ENCODE results near the gene ZFYVE9.
"Not testable (repeated sequence)": the region's sequence is repeated elsewhere in the genome, so short reads cannot be mapped to it uniquely, and the experiment has no call there.

Gene ZFYVE9

DNA sequence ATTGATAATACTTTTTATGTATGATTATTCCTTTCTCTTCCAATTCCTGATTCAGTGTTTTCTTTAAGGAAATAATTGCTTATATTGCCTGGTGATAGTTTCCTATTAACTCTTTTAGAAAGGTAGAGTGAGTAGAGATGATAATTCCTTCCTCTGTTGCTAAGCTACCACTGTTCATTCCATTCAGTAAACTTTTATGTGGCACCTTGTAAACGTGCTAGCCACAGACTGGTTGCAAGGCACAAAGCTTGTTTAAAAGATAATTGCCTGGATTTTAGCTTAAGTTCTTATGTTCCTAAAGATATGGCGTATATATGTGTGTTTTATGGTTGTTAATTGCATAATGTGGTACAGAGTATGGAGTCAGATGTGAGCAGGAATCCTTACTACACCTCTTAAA is 3.2 kb downstream of the ZFYVE9 start:
- no peak for TF ChIP-seq FOXK2 (IDR thresholded peaks at IDR 0.05)
- TF ChIP-seq HDGF (IDR thresholded peaks at IDR 0.05; ENCODE audit: borderline replicate concordance): no peak
- TF ChIP-seq BHLHE40 (IDR thresholded peaks at IDR 0.05; ENCODE audit: borderline replicate concordance): no peak
- no peak for TF ChIP-seq FOXM1 (IDR thresholded peaks at IDR 0.05; ENCODE audit: borderline replicate concordance)
- TF ChIP-seq, protein P1, sequence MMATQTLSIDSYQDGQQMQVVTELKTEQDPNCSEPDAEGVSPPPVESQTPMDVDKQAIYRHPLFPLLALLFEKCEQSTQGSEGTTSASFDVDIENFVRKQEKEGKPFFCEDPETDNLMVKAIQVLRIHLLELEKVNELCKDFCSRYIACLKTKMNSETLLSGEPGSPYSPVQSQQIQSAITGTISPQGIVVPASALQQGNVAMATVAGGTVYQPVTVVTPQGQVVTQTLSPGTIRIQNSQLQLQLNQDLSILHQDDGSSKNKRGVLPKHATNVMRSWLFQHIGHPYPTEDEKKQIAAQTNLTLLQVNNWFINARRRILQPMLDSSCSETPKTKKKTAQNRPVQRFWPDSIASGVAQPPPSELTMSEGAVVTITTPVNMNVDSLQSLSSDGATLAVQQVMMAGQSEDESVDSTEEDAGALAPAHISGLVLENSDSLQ (IDR thresholded peaks at IDR 0.05): no peak
- TF ChIP-seq FOXA1 (IDR thresholded peaks at IDR 0.05): no peak
- TF ChIP-seq ELF4 (IDR thresholded peaks at IDR 0.05): no peak
- no peak for DNase-seq (ENCODE audit: extremely low spot score)
- CTCF ChIA-PET: no interaction called here
- POLR2A ChIA-PET: no interaction called here

- POLR2A ChIA-PET; CTCF ChIA-PET; DNase-seq (ENCODE audit: extremely low spot score): not testable (repeated sequence)
Measured at GRCh38 chr1:52150445-52150844, 8.6 kb downstream of the ZFYVE9 start.

GRCh38 chr1:52150946-52151345 is 9.1 kb downstream of the ZFYVE9 start:
- ChIA-PET CTCF (interaction anchor here (0.7 kb wide), 1 partner anchor 40 kb away, joined by 3 read pairs; no protein-coding TSS in a partner anchor), POLR2A (interaction anchor here (0.7 to 1.0 kb wide), 2 partner anchors 8 to 37 kb away, joined by 3 read pairs; no protein-coding TSS in a partner anchor)
- no peak for TF ChIP-seq ARNT (IDR thresholded peaks at IDR 0.05)
- TF ChIP-seq, protein P1 (IDR thresholded peaks at IDR 0.05): no peak
- TF ChIP-seq SUZ12 (IDR thresholded peaks at IDR 0.05): no peak
- no peak for TF ChIP-seq SP1 (IDR thresholded peaks at IDR 0.05)
- TF ChIP-seq NFRKB (IDR thresholded peaks at IDR 0.05): no peak
- TF ChIP-seq ELF4 (IDR thresholded peaks at IDR 0.05): no peak
- TF ChIP-seq FOXK2 (IDR thresholded peaks at IDR 0.05): no peak
- no peak for TF ChIP-seq TARDBP (IDR thresholded peaks at IDR 0.05)
- TF ChIP-seq FOXA1 (IDR thresholded peaks at IDR 0.05): no peak
- DNase-seq (ENCODE audit: extremely low spot score): no peak

- ChIA-PET CTCF (no interaction called here), POLR2A (interaction anchor here (0.6 kb wide), 1 partner anchor 108 kb away, joined by 3 read pairs; no protein-coding TSS in a partner anchor)
- no peak for DNase-seq (ENCODE audit: extremely low spot score)
- TF ChIP-seq FOXA1 (IDR thresholded peaks at IDR 0.05): no peak
- TF ChIP-seq TARDBP (IDR thresholded peaks at IDR 0.05): no peak
- TF ChIP-seq ELF4 (IDR thresholded peaks at IDR 0.05): no peak
- no peak for TF ChIP-seq CTBP1 (IDR thresholded peaks at IDR 0.05; ENCODE audit: borderline replicate concordance)
- TF ChIP-seq, protein P1 (IDR thresholded peaks at IDR 0.05): no peak
- no peak for TF ChIP-seq SUZ12 (IDR thresholded peaks at IDR 0.05)
- TF ChIP-seq ARNT (IDR thresholded peaks at IDR 0.05): no peak
- TF ChIP-seq ZNF384 (IDR thresholded peaks at IDR 0.05): no peak
- no peak for TF ChIP-seq L3MBTL2 (conservative IDR thresholded peaks at IDR 0.05)
Measured at GRCh38 chr1:52152572-52152971, 10.7 kb downstream of the ZFYVE9 start.

- TF ChIP-seq ZNF384 (IDR thresholded peaks at IDR 0.05) (no peak), TARDBP (IDR thresholded peaks at IDR 0.05) (no peak), HDGF (IDR thresholded peaks at IDR 0.05; ENCODE audit: borderline replicate concordance) (no peak), SUZ12 (IDR thresholded peaks at IDR 0.05) (no peak), L3MBTL2 (conservative IDR thresholded peaks at IDR 0.05) (no peak)
- ChIA-PET POLR2A (no interaction called here), CTCF (no interaction called here)
- DNase-seq (ENCODE audit: extremely low spot score): no peak
Measured at GRCh38 chr1:52153010-52153409, 11.1 kb downstream of the ZFYVE9 start.

- ChIA-PET CTCF (interaction anchor here (0.7 kb wide), 1 partner anchor 37 kb away, joined by 3 read pairs; no protein-coding TSS in a partner anchor), POLR2A (interaction anchor here (0.6 kb wide), 1 partner anchor 200 kb away, joined by 3 read pairs; no protein-coding TSS in a partner anchor)
- TF ChIP-seq FOXM1 (IDR thresholded peaks at IDR 0.05; ENCODE audit: borderline replicate concordance): no peak
- no peak for TF ChIP-seq SP1 (IDR thresholded peaks at IDR 0.05)
- TF ChIP-seq ZNF384 (IDR thresholded peaks at IDR 0.05): no peak
- no peak for TF ChIP-seq CTBP1 (IDR thresholded peaks at IDR 0.05; ENCODE audit: borderline replicate concordance)
- no peak for TF ChIP-seq ARNT (IDR thresholded peaks at IDR 0.05)
- TF ChIP-seq FOXK2 (IDR thresholded peaks at IDR 0.05): no peak
- no peak for TF ChIP-seq ELF4 (IDR thresholded peaks at IDR 0.05)
- no peak for TF ChIP-seq NFRKB (IDR thresholded peaks at IDR 0.05)
- TF ChIP-seq BHLHE40 (IDR thresholded peaks at IDR 0.05; ENCODE audit: borderline replicate concordance): no peak
- no peak for TF ChIP-seq FOXA1 (IDR thresholded peaks at IDR 0.05)
- TF ChIP-seq, protein P1 (IDR thresholded peaks at IDR 0.05): no peak
- no peak for TF ChIP-seq HDGF (IDR thresholded peaks at IDR 0.05; ENCODE audit: borderline replicate concordance)
- no peak for TF ChIP-seq LEF1 (IDR thresholded peaks at IDR 0.05; ENCODE audit: borderline replicate concordance)
- no peak for TF ChIP-seq TARDBP (IDR thresholded peaks at IDR 0.05)
- no peak for TF ChIP-seq L3MBTL2 (conservative IDR thresholded peaks at IDR 0.05)
- no peak for TF ChIP-seq SUZ12 (IDR thresholded peaks at IDR 0.05)
- no peak for DNase-seq (ENCODE audit: extremely low spot score)
Measured at GRCh38 chr1:52153898-52154297, 12.0 kb downstream of the ZFYVE9 start.

DNA sequence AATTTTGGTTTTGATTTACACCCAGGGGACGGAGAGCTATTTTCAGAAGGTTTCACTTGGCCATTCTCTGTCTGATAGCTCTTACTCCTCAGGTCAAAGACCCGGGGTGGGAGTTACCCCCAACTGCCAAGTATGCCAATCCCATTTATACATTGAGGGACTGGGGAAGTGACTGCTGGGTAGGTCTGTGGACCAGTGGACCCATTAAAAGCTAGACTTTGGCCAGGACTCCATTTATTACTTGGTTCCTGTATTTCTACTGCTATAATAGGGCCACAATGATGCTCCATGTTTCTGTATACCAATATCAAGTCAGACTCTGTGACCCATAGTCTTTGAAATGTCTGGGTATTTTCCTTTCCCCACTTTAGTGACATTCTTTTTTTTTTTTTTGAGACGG is 14.6 kb downstream of the ZFYVE9 start:
- POLR2A ChIA-PET: no interaction called here
- no peak for TF ChIP-seq NFRKB (IDR thresholded peaks at IDR 0.05)
- TF ChIP-seq HDGF (IDR thresholded peaks at IDR 0.05; ENCODE audit: borderline replicate concordance): no peak
- TF ChIP-seq, protein P1 (IDR thresholded peaks at IDR 0.05): no peak
- no peak for TF ChIP-seq BHLHE40 (IDR thresholded peaks at IDR 0.05; ENCODE audit: borderline replicate concordance)
- CTCF ChIA-PET: no interaction called here
- no peak for DNase-seq (ENCODE audit: extremely low spot score)
